Hematopoietic multipotent progenitor cell (in vitro differentiated cells): Measurements from ENCODE around the gene TVP23C. TPM values are rescaled to one million over a fixed set of nuclear protein-coding genes. Genes with fewer than 3 reads are reported as not detected.
A peak's percentile ranks its signal among the peaks of the same experiment; 100 is the strongest.
"Not testable (repeated sequence)": the region's sequence is repeated elsewhere in the genome, so short reads cannot be mapped to it uniquely, and the experiment has no call there.

ENCODE experiments used
- DNase-seq, 3 donors: peaks; one replicate each; pipeline ENCODE4 v3.0.0-alpha.2; 2011 to 2015; ENCODE audit warnings: low read depth in 2 of 3, low spot score in 2 of 3
- total RNA-seq: library from RNA; depleted of rRNA; stranded (reverse); fragments of >200 nt; gene quantifications from one replicate; pipeline ENCODE4 v1.2.3, GENCODE V29; 2012

Gene TVP23C
- total RNA-seq: 22.1 TPM

DNA sequence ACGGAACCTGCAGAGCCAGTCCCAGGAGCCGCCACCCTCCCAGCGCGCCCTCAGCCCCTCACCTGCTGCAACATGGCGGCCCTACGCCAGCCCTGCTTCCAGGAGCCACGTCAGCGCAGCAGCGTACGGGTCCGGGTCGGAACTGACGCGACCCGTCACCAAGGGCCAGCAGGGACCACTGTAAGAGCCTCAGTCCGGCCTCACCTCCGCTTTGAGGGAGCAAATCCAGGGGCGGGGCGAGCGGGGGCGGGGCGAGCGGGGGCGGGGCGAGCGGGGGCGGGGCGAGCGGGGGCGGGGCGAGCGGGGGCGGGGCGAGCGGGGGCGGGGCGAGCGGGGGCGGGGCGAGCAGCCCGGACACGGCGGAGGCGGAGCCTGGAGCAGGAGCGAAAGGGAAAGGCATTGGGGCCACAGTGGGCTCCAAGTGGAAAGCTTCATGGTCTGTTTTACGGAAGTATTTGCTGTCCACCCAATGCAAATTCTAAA, at the start of gene TVP23C:
Gene TVP23C, minus strand, starts transcription at position 109 of the 483 bp plus-strand sequence. Its CDS starts 35 bp downstream, at position 74.
- DNase-seq: peak; percentile 41 to 85 (median 78)

DNA sequence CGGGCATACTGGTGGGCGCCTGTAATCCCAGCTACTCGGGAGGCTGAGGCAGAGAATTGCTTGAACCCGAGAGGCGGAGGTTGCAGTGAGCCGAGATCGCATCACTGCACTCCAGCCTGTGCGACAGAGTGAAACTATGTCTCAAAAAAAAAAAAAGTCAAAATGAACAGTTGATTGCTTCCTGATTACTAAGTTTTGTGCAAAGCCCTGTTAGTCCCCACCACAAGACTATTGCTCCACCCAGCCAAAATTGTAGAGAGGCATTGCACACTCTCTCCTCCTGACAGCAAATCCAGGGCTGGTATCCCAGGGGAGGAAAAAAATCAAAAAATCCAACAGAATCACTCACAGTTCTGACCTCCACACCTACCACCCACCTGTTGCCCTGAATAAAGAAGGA, 29.7 kb upstream of the TVP23C start:
- not testable (repeated sequence) for DNase-seq

DNA sequence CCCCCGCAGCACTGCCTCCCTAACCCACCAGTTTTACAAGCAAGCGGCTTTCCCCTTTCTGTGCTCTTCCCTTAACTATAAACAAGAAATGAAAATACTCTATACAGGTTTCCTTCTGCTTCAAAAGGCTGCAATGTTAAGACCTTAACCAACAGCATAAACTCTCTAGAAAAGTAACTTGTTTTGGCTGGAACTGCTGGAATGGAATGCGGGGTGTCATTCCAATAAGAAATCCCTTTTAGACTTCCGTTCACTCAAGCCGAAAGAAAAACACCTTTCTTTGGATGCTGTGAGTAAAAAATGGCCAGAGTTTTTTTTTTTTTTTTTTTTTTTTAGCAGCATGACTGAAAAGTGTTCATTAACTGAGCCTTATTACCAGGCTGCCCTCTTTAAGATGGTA, 28.7 kb upstream of the TVP23C start:
- peak in 1 of 3 donors; percentile 5 for DNase-seq

DNA sequence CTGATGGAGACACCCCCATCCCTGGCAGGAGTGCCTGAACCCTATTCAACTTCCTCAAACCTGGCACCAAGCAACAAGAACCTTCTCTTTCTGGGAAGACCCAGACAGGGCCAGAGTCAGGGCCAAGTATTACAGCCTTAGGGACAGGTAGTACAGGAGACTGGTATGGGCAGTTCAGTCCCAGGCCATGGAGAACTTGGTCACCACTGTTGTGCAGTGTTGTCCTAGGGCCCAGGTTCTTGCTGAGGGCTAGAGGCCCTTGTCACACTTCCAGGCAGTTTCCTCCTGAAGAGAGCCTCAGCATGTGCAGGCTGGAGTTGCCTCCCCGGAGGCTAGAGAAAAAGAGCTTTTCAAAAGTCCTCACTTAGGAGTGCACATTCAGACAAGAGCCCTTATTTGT, 27.6 kb upstream of the TVP23C start:
- DNase-seq: not testable (repeated sequence)

DNA sequence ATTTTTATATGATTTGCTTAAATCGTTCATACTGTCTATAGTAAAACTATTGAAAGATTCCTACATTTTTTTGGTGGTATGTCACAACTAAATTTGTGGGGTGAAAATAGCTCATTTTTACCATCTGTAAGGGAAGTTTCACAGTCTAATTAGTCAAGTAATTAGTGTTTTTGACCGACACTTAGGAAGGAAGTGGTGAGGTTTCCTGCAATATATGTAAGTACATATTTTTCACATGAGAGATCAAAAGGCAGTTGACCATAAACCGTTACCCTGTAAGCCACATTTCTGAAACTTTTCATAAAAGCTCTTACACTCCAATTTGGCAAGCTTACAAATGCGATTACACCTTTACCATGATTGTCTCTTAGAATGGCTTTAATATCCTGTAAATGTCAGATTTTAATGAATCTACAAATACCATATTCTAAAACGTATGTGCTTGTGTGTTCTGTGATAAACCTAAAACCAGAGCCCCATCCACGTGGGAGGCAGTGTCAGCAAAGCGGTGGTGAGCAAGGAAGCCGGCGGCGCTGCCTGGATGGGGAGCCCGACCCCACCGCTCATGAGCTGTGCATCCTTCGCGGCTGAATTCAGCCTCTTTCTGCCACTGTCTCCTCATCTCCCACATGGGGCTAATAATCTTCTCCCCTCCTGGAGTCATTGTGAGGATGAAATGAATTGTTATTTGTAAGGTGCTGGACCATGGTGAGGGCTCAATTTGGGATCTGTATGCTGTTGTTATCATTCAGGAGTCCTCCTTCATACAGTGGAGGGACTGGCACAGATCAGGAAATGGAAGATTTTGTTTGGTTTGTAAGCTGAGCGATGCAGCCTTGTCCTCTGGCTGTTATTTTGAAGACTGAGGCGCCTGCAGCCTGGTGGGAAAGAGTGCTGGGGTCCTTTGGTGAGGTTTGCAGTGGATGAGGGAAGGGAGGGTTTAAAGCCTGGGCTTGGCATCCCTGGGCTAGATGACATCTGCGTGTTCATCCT, 26.6 kb upstream of the TVP23C start:
- peak in 1 of 3 donors; percentile 10 for DNase-seq

DNA sequence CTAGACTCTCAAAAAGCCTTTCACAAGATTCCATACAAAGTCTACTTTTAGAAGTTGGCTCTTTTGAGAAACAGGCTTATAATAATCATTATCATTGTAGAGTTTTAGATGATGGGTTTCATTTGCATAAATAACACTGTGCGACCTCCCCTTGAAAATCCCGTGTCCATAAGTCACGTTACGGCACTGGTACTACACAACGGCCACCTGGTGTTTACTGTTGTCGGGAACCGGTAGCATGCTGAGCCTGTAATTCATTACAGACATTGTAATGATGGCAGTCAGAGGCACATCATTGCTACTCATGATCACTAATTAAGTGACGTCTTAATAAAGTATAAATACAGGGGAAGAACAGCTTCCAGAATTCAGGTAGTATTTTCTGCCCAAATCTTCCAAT, 24.7 kb upstream of the TVP23C start:
- not testable (repeated sequence) for DNase-seq

- not testable (repeated sequence) for DNase-seq
Measured at GRCh38 chr17:15583313-15583712, 20.0 kb upstream of the TVP23C start.

DNA sequence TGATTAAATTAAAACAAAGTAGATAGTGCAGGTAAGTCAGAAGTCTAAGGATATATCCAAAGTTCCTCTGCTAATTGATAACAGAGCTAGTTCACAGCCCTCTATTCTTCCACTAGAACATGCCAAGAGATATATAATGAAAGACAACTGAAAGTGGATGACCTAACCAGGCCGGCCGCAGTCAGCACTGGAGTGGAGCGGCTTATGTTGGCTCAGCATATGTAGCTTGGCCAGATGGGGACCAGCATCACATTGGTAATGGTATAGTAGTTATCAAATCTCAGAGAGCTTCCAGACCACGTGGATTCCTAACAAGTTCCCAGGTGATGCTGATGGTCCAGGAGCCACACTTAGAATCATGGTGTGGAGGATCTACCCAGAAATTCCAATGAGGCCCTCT, 18.2 kb upstream of the TVP23C start:
- DNase-seq: not testable (repeated sequence)

- not testable (repeated sequence) for DNase-seq
Measured at GRCh38 chr17:15576848-15577247, 13.6 kb upstream of the TVP23C start.

GRCh38 chr17:15574660-15575059, 11.4 kb upstream of the TVP23C start:
- DNase-seq: not testable (repeated sequence)

GRCh38 chr17:15573870-15574269, 10.6 kb upstream of the TVP23C start:
- DNase-seq: not testable (repeated sequence)

DNA sequence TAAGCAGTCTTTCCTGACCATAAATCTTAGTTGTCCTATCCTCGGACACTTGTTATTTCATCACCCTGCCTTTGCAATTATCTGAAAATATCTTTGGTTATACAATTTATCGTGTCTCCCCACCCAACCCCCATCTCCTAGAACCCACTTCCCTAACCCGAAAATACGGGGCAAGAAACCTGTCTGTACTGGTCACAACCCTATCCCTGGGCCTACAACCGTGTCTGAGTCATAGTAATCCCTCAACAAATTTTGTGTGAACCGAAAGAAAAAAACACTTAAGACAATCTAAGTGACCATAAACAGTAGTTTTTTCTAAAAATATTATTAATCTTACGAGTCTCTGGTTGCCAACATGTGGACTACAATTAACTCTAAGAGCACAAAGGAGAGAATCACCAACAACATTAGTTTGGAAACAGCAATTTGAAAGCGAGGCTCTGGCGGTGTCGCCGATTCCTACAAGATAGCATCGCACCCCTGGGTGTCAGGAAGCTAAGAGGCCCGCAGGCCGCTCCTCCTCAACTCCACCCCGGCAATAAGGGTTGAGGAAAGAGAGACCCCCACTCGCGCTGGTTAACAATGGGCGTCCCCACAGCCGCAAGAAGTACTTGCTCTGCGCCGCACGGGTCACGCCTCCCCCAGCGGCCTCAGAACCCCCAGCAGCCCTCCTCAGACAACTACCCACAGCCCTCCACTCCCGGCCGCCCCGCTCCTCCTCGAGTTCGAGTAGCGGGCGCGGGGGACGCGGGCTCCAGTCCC, 489 bp downstream of the TVP23C start:
- not testable (repeated sequence) for DNase-seq

DNA sequence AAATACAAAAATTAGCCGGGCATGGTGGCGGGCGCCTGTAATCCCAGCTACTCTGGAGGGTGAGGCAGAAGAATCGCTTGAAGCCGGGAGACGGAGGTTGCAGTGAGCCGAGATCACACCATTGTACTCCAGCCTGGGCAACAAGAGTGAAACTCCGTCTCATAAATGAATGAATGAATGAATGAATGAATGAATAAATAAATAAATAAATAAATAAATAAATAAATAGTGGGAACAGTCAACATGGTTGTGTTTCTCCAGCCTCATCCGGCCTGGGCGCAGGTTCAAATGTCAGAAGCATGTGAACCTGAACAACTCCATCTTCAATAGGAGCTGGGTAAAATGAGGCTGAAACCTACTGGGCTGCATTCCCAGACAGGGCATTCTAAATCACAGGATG, 1.8 kb downstream of the TVP23C start:
- DNase-seq: not testable (repeated sequence)

DNA sequence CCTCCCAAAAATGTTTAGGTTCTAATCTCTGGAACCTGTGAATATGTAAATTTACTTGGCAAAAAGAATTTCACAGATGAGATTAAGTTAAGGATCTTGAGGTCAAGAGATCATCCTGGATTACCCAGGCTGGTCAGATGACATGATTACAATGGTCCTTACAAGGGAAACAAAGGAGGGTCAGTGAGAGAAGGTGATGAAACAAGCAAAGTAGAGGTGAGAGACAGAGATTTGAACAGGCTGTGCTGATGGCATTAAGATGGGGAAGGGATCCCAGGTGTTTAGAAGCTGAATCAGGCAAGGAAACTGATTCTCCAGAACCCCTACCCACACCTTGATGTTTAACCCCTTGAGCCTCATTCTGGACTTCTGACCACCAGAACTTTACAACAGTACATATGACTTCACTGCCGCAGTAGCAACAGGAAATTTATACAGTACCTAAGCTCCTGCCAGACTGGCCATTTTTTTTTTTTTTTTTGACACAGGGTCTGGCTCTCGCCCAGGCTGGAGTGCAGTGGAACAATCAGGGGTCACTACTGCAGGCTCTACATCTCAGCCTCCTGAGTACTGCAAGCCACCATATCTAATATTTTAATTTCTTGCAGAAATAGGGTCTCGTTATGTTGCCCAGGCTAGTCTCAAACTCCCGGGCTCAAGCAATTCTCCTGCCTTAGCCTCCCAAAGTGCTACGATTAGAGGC, 4.7 kb downstream of the TVP23C start:
- DNase-seq: not testable (repeated sequence)

- DNase-seq: not testable (repeated sequence)
Measured at GRCh38 chr17:15557334-15557832, 5.9 kb downstream of the TVP23C start.

- DNase-seq: not testable (repeated sequence)
Measured at GRCh38 chr17:15552932-15553331, 10.4 kb downstream of the TVP23C start.

- not testable (repeated sequence) for DNase-seq
Measured at GRCh38 chr17:15549552-15549951, 13.7 kb downstream of the TVP23C start.

- not testable (repeated sequence) for DNase-seq
Measured at GRCh38 chr17:15546604-15547003, 16.7 kb downstream of the TVP23C start.

- DNase-seq: not testable (repeated sequence)
Measured at GRCh38 chr17:15540371-15541219, 22.7 kb downstream of the TVP23C start.
